Stimulated activated CD4-positive, alpha-beta T cell treated with anti-CD3 and anti-CD28 coated beads, Interleukin-4, amount 100 ng/mL, for 4 hours (primary cell): ENCODE measurements around the gene KIAA0930.

Experiments
- DNase-seq, 2 experiments: peaks; one replicate each; pipeline ENCODE4 v3.0.0-alpha.2; 2020

Gene KIAA0930

GRCh38 chr22:45169591-45170466 lies 70.9 kb downstream of the KIAA0930 start:
- DNase-seq: no peak

- no peak for DNase-seq
Observed at GRCh38 chr22:45166932-45167331, 73.8 kb downstream of the KIAA0930 start.

- DNase-seq: peak; percentile 14 to 40
Observed at GRCh38 chr22:45164270-45165088, 76.2 kb downstream of the KIAA0930 start.

- DNase-seq: peak; percentile 96
Observed at GRCh38 chr22:45163451-45164269, 77.0 kb downstream of the KIAA0930 start, which contains the start of gene NUP50. TSS of gene NUP50 (plus strand) at chr22:45163925. CDS start at chr22:45168178, 4,253 bp downstream.

GRCh38 chr22:45163099-45163450 lies 77.6 kb downstream of the KIAA0930 start:
- no peak for DNase-seq

GRCh38 chr22:45162531-45162930 lies 78.2 kb downstream of the KIAA0930 start:
- no peak for DNase-seq

- no peak for DNase-seq
Observed at GRCh38 chr22:45159652-45160462, 80.8 kb downstream of the KIAA0930 start.

- DNase-seq: no peak
Observed at GRCh38 chr22:45157907-45158306, 82.8 kb downstream of the KIAA0930 start.

GRCh38 chr22:45155050-45155840 lies 85.4 kb downstream of the KIAA0930 start:
- DNase-seq: no peak

- DNase-seq: no peak
Observed at GRCh38 chr22:45154383-45154782, 86.3 kb downstream of the KIAA0930 start.

GRCh38 chr22:45151503-45151902 lies 89.2 kb downstream of the KIAA0930 start:
- DNase-seq: no peak

GRCh38 chr22:45150139-45150538 lies 90.6 kb downstream of the KIAA0930 start:
- DNase-seq: no peak

GRCh38 chr22:45149671-45150070 lies 91.0 kb downstream of the KIAA0930 start:
- no peak for DNase-seq

GRCh38 chr22:45144916-45145315 lies 95.8 kb downstream of the KIAA0930 start:
- no peak for DNase-seq

- no peak for DNase-seq
Observed at GRCh38 chr22:45142376-45142775, 98.3 kb downstream of the KIAA0930 start.
